Neural crest cell (in vitro differentiated cells): ENCODE data around the gene LRMDA. TPM values are rescaled to one million over a fixed set of nuclear protein-coding genes. Genes with fewer than 3 reads are reported as not detected.

ENCODE experiments used
- DNase-seq: peaks from one replicate; pipeline ENCODE4 v3.0.0; 2021; ENCODE audit warnings: low read depth, mixed read lengths, low spot score
- H3K27ac Mint-ChIP-seq: one replicate; pipeline ENCODE4 v1.8.0; 2021; ENCODE audit warnings: mild to moderate bottlenecking, mixed read lengths; ENCODE audit not compliant: unreplicated experiment
- H3K27me3 Mint-ChIP-seq: 2 replicates; pipeline ENCODE4 v1.8.0; 2021; ENCODE audit warnings: low read depth, mild to moderate bottlenecking, mixed read lengths
- H3K36me3 Mint-ChIP-seq: 2 replicates; pipeline ENCODE4 v1.8.0; 2021; ENCODE audit warnings: low read depth, mild to moderate bottlenecking, mixed read lengths
- H3K4me1 Mint-ChIP-seq: 2 replicates; pipeline ENCODE4 v1.8.0; 2021; ENCODE audit warnings: mixed read lengths
- H3K4me3 Mint-ChIP-seq: one replicate; pipeline ENCODE4 v1.8.0; 2021; ENCODE audit warnings: mild to moderate bottlenecking, mixed read lengths
- H3K9me3 Mint-ChIP-seq: 2 replicates; pipeline ENCODE4 v1.8.0; 2021; ENCODE audit warnings: mixed read lengths
- CTCF ChIP-seq: fragments of 200-600 bp; sonication (generic); conservative IDR thresholded peaks from 2 replicates; pipeline ENCODE4 v1.5.0; 2021; ENCODE audit warnings: antibody characterized with exemption, mild to moderate bottlenecking
- total RNA-seq: library from RNA; stranded (reverse); gene quantifications from 2 replicates; pipeline ENCODE4 v1.2.1, GENCODE V29; 2021

LRMDA gene
- total RNA-seq, 1 donor from 2014 or later, result 3.1 TPM

GRCh38 chr10:75538765-75539164 lies 107.3 kb downstream of the LRMDA start:
- peaks cover 62% of the 10 kb centered on the region for H3K4me1 Mint-ChIP-seq
- H3K36me3 Mint-ChIP-seq, result no peaks in the 10 kb centered on the region
- no peaks in the 10 kb centered on the region for H3K9me3 Mint-ChIP-seq
- no peak overlapping the region for H3K4me3 Mint-ChIP-seq
- peaks cover 9% of the 10 kb centered on the region for H3K27me3 Mint-ChIP-seq
- no peak for TF ChIP-seq CTCF
- H3K27ac Mint-ChIP-seq, result no peak overlapping the region
- no peak for DNase-seq

GRCh38 chr10:75540357-75540966 lies 109.0 kb downstream of the LRMDA start:
- TF ChIP-seq CTCF, result peak; percentile 52

GRCh38 chr10:75540981-75541380 lies 109.6 kb downstream of the LRMDA start:
- Mint-ChIP-seq H3K27ac (no peak overlapping the region), H3K4me1 (peaks cover 78% of the 10 kb centered on the region), H3K27me3 (peaks cover 5% of the 10 kb centered on the region), H3K4me3 (peak overlapping the region; percentile 52), H3K36me3 (no peaks in the 10 kb centered on the region), H3K9me3 (peaks cover 4% of the 10 kb centered on the region)
- no peak for DNase-seq
- peak; percentile 13 for TF ChIP-seq CTCF

More at GRCh38 chr10:75540357-75540966, 109.0 kb downstream of the LRMDA start:
- H3K4me3 Mint-ChIP-seq, result no peak overlapping the region
- H3K27me3 Mint-ChIP-seq, result peaks cover 5% of the 10 kb centered on the region
- peaks cover 78% of the 10 kb centered on the region for H3K4me1 Mint-ChIP-seq
- H3K9me3 Mint-ChIP-seq, result peaks cover 2% of the 10 kb centered on the region
- peak overlapping the region; percentile 10 for H3K27ac Mint-ChIP-seq
- no peaks in the 10 kb centered on the region for H3K36me3 Mint-ChIP-seq
- DNase-seq, result no peak

GRCh38 chr10:75541411-75541810 lies 110.0 kb downstream of the LRMDA start:
- peak overlapping the region; percentile 52 for H3K4me3 Mint-ChIP-seq

GRCh38 chr10:75542084-75542483 lies 110.7 kb downstream of the LRMDA start:
- Mint-ChIP-seq H3K4me3 (peak overlapping the region; percentile 52), H3K27me3 (peaks cover 5% of the 10 kb centered on the region), H3K36me3 (no peaks in the 10 kb centered on the region), H3K9me3 (peaks cover 4% of the 10 kb centered on the region), H3K27ac (peak overlapping the region; percentile 85), H3K4me1 (peaks cover 78% of the 10 kb centered on the region)
- DNase-seq, result no peak
- TF ChIP-seq CTCF, result no peak

More at GRCh38 chr10:75541411-75541810, 110.0 kb downstream of the LRMDA start:
- Mint-ChIP-seq H3K27me3 (peaks cover 5% of the 10 kb centered on the region), H3K4me1 (peaks cover 78% of the 10 kb centered on the region), H3K27ac (no peak overlapping the region), H3K9me3 (peaks cover 4% of the 10 kb centered on the region), H3K36me3 (no peaks in the 10 kb centered on the region)
- no peak for DNase-seq
- TF ChIP-seq CTCF, result no peak
